ENCODE results near the gene ERCC5. TPM values are rescaled to one million over a fixed set of nuclear protein-coding genes. Genes with fewer than 3 reads are reported as not detected.

ERCC5 gene
- total and polyA plus RNA-seq, 2 donors (not counting 3 experiments of a cell fraction or from before 2014, with no cell fraction given), result 12.5 to 40.1 TPM

GRCh38 chr13:102816708-102817107, 29.1 kb upstream of the ERCC5 start:
- FAIRE-seq (no peak), DNase-seq (ENCODE audit: low read depth, low spot score) (no peak)
- H3K4me2 ChIP-seq (ENCODE audit: insufficient read depth, low read length), result no peak overlapping the region
- H4K20me1 ChIP-seq (replicated peaks; ENCODE audit: control insufficient read depth, extremely low read depth, insufficient read depth, low read length), result peaks cover 3% of the 10 kb centered on the region
- no peak overlapping the region for H3K9ac ChIP-seq (replicated peaks; ENCODE audit: extremely low read depth, insufficient read depth, low read length)
- intact Hi-C loops (cut with micrococcal nuclease), result no loop called here
- TF ChIP-seq POLR2A (IDR thresholded peaks at IDR 0.05; ENCODE audit: low read depth, low read length) (no peak), EZH2 (IDR thresholded peaks at IDR 0.05; ENCODE audit: borderline replicate concordance, low read depth, low read length, severe bottlenecking) (no peak), FOS (IDR thresholded peaks at IDR 0.05; ENCODE audit: borderline replicate concordance, insufficient read depth, low read length) (no peak), MYC (IDR thresholded peaks at IDR 0.05; ENCODE audit: low read depth, low read length) (no peak), GATA2 (IDR thresholded peaks at IDR 0.05; ENCODE audit: insufficient read depth, insufficient read length, low read depth, low read length) (no peak), CTCF (IDR thresholded peaks at IDR 0.05; ENCODE audit: extremely low read depth in 1 of 2, insufficient read depth in 1 of 2, low read depth in 1 of 2, low read length in 2 of 2) (no peak), POLR2AphosphoS5 (IDR thresholded peaks at IDR 0.05; ENCODE audit: insufficient read depth, low read depth, low read length) (no peak), JUN (IDR thresholded peaks at IDR 0.05; ENCODE audit: borderline replicate concordance, insufficient read depth, insufficient read length, low read depth) (no peak)
- TF ChIP-seq, protein P1, sequence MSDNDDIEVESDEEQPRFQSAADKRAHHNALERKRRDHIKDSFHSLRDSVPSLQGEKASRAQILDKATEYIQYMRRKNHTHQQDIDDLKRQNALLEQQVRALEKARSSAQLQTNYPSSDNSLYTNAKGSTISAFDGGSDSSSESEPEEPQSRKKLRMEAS (IDR thresholded peaks at IDR 0.05; ENCODE audit: insufficient read depth, insufficient read length), result no peak
- no peak overlapping the region for H3K4me3 ChIP-seq (replicated peaks in 1 of 3; ENCODE audit: insufficient read depth in 1 of 3, low read depth in 1 of 3, low read length in 3 of 3)
- no TSS peak for BruUV-seq (replicated peaks)
- dilution Hi-C loops (cut with MboI; ENCODE audit: extremely low pct_ligation_motif_present, low sequenced_read_pairs), result no loop called here
- peaks cover 16% of the 10 kb centered on the region for H3K79me2 ChIP-seq (ENCODE audit: control insufficient read depth, insufficient read depth, low read length)
- no peak overlapping the region for H3K27ac ChIP-seq (ENCODE audit: insufficient read depth, low read depth, low read length)
- no peaks in the 10 kb centered on the region for H3K27me3 ChIP-seq (ENCODE audit: control insufficient read depth in 2 of 2, insufficient read depth in 2 of 2, low read length in 2 of 2)
- POLR2A ChIA-PET, result no interaction called here
- no peaks in the 10 kb centered on the region for H3K9me3 ChIP-seq (replicated peaks; ENCODE audit: control insufficient read depth, insufficient read depth, low read length)
- peaks cover 0 to 2% of the 10 kb centered on the region in 2 experiments for H3K36me3 ChIP-seq (ENCODE audit: control insufficient read depth in 2 of 2, extremely low read depth in 1 of 2, insufficient read depth in 2 of 2, low read length in 2 of 2)
- H3K9me1 ChIP-seq (replicated peaks; ENCODE audit: control insufficient read depth, extremely low read depth, insufficient read depth, low read length), result no peaks in the 10 kb centered on the region
- CTCF ChIA-PET, result no interaction called here
- H3K4me1 ChIP-seq (ENCODE audit: control insufficient read depth, extremely low read depth, insufficient read depth, low read length), result peaks cover 2% of the 10 kb centered on the region
- H2AFZ ChIP-seq (ENCODE audit: low read depth, low read length), result no peak overlapping the region
